Activated CD8-positive, alpha-beta memory T cell treated with anti-CD3 and anti-CD28 coated beads, Interleukin-2, amount 50 U/mL, for 24 hours (primary cell): ENCODE results near the gene SIL1.
"Not testable (repeated sequence)": the region's sequence is repeated elsewhere in the genome, so short reads cannot be mapped to it uniquely, and the experiment has no call there.

Experiments
- DNase-seq: peaks from one replicate; pipeline ENCODE4 v3.0.0-alpha.2; 2020; ENCODE audit errors: extremely low read depth

Gene SIL1

GRCh38 chr5:139075066-139076050 lies 122.8 kb downstream of the SIL1 start:
- DNase-seq: no peak

GRCh38 chr5:139073956-139074355 lies 124.2 kb downstream of the SIL1 start:
- DNase-seq: not testable (repeated sequence)

GRCh38 chr5:139068494-139069151 lies 129.5 kb downstream of the SIL1 start:
- DNase-seq: no peak

GRCh38 chr5:139068060-139068459 lies 130.1 kb downstream of the SIL1 start:
- DNase-seq: no peak

- DNase-seq: no peak
Measured at GRCh38 chr5:139065306-139065705, 132.9 kb downstream of the SIL1 start.

GRCh38 chr5:139064613-139065012 lies 133.6 kb downstream of the SIL1 start:
- DNase-seq: no peak

GRCh38 chr5:139063664-139064054 lies 134.5 kb downstream of the SIL1 start:
- no peak for DNase-seq

- DNase-seq: no peak
Measured at GRCh38 chr5:139062910-139063663, 135.1 kb downstream of the SIL1 start.

GRCh38 chr5:139061856-139062255 lies 136.3 kb downstream of the SIL1 start:
- no peak for DNase-seq

- no peak for DNase-seq
Measured at GRCh38 chr5:139061274-139061673, 136.9 kb downstream of the SIL1 start.

GRCh38 chr5:139058121-139058520 lies 140.0 kb downstream of the SIL1 start:
- DNase-seq: no peak

GRCh38 chr5:139057045-139057939 lies 140.9 kb downstream of the SIL1 start:
- DNase-seq: not testable (repeated sequence)

GRCh38 chr5:139052975-139053374 lies 145.2 kb downstream of the SIL1 start:
- no peak for DNase-seq

- DNase-seq: no peak
Measured at GRCh38 chr5:139051392-139051791, 146.8 kb downstream of the SIL1 start.

- DNase-seq: no peak
Measured at GRCh38 chr5:139050432-139050831, 147.7 kb downstream of the SIL1 start.

- DNase-seq: no peak
Measured at GRCh38 chr5:139049780-139050179, 148.4 kb downstream of the SIL1 start.

- no peak for DNase-seq
Measured at GRCh38 chr5:139046551-139046950, 151.6 kb downstream of the SIL1 start.

- DNase-seq: no peak
Measured at GRCh38 chr5:139043157-139043905, 154.8 kb downstream of the SIL1 start.

- DNase-seq: no peak
Measured at GRCh38 chr5:139040081-139040480, 158.1 kb downstream of the SIL1 start.

- no peak for DNase-seq
Measured at GRCh38 chr5:139038613-139039305, 159.4 kb downstream of the SIL1 start.
